PC-3 (cell line): Measurements from ENCODE around the gene TMEM229B.

Experiments
- CTCF ChIP-seq: fragments of 300-600 bp; sonication (generic); conservative IDR thresholded peaks from 2 replicates; pipeline ENCODE4 v1.5.1; 2017; ENCODE audit warnings: antibody characterized with exemption, low read depth, mild to moderate bottlenecking, low read length
- EZH2 ChIP-seq: fragments of 300-600 bp; sonication (generic); IDR thresholded peaks from one replicate; pipeline ENCODE4 v1.6.1; 2017; ENCODE audit warnings: antibody characterized with exemption, mild to moderate bottlenecking, low read length; ENCODE audit not compliant: unreplicated experiment
- EZH2phosphoT487 ChIP-seq: fragments of 300-600 bp; sonication (generic); IDR thresholded peaks from 2 replicates; pipeline ENCODE4 v1.6.1; 2018; ENCODE audit warnings: mild to moderate bottlenecking, antibody characterized with exemption, low read length, borderline replicate concordance

GRCh38 chr14:67442139-67442906 lies 46.2 kb downstream of the TMEM229B start:
- TF ChIP-seq CTCF (no peak), EZH2 (no peak), EZH2phosphoT487 (no peak)
